NCI-H1048 (cell line): ENCODE results near the gene ATP9B.

Source experiments
- DNase-seq: peaks from one replicate; lab custom pipeline; 2025; lab: John Stamatoyannopoulos, UW

The ATP9B gene

DNA sequence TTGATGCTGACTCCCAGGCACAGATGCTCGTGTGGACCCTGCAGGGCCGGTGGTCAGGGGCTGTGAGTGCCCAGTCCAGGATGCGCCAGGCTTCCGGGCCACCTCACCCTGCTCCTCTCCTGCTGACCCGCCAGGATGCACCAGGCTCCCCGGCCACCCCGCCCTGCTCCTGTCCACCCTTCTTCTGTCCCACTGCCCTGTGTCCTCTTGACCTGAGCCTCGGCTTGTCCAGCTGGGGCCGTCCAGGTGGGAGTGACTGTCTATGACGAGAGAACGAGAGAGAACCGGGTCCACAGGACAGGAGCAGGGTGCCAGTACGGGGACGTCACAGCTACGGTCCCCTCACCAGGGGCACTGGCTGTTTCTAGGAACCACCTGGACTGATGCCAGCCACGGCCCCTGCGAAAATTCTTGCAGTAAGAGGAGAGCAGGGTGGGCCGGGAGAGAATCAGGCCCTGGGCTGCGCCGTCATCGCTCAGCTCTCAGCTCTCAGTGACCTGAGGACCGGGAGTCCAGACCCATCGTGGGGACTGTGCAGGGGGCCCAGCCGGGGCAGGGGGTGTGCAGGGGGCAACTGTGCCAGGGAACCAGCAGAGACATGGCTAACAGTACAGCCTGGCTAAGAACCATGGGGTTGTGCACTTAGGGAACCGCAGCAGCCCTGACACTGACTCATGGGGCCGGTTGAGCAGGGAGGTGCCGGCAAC, 313.6 kb downstream of the ATP9B start:
- no peak for DNase-seq

DNA sequence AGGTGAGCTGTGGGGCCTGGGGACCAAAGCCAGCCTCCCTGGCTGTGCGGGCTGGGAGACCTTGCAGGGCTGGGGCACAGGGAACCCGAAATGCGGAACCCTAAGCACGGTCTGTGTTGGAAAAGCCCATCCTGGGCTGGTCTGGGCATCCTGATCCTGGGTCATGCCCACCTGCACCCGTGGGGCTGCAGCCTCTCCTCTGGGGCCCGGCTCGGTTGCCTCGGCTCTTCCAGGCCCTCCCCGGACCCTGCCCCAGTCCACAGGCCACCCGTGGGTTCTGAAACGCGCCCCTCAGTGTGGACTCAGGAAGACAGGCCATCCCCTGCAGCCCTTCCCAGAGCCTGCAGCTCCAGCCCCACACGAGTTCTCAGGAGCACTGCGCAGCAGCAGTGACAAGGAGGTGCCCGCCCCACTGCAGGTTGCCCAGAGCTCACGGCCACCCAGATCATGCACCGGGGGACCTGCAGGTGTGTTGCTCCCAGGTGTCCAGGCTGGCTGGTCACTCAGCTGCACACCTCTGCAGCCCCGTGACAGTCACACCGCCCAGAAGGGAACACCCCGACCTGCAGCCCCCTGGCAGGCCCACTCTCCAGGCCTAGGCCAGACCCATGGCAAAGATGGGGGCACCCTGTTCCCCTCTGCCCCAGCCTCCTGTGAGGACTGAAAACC, 314.3 kb downstream of the ATP9B start:
- DNase-seq, result no peak

DNA sequence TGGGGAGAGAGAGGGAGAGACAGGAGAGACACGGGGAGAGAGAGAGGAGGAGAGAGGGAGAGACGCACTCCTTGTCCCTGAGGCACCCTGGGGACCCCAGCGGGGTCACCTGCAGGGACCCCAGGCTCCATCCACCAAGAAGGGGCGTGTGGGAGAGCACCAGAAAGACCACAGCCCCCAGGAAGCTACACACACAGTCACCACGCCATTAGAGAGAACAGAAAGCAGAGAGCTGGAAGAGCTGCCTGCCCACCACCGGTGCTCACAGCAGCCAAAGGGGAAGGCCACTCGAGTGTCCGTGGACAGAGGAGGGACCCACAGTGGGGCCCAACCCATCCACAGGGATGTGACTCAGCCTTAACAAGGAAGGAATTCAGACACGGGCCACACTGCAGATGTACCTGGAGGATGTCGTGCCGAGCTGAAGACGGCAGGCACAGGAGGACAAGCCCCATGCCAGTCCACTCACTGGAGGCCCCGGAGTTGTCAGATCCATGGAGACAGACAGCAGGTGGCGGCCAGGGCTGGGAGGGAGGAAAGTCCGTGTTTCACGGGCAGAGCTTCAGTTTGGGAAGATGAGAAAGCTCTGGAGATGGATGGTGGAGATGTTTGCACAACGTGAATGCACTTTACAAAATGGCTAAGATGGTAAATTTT, 315.1 kb downstream of the ATP9B start:
- no peak for DNase-seq

DNA sequence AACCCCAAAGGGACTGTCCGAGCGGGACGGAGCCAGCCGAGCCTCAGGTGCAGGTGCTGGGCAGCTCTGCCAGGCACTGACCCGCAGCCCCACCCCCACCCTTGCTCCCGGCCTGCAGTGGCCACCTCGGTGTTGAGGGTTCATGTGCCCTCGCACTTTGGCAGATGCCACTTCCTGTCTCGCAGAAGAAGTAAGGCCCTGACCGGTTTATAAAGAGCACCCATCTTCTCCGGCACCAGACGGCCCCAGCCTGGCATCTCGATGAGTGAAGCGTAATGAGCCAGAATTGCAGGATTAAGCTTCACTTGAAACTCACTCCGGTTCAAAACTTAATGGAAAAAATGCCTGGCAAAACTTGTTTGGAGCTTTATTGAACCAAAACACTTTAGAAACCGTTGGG, 315.6 kb downstream of the ATP9B start:
- no peak for DNase-seq

DNA sequence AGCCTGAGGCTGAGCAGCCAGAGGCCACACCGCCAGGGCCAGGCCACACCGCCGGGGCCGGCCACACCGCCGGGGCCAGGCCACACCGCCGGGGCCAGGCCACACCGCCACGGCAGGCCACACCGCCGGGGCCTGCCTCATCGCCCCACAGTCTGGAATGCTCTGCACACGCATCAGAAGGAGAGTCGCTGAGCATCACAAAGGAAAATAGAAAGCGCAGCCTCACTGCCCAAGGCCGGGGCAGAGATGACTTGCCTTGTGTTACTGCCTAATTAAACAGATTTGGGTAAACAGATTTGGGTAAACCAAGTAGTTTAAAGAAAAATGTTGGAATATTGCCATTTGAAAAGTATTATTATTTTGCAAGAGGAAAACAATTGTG, 316.1 kb downstream of the ATP9B start:
- DNase-seq, result no peak

DNA sequence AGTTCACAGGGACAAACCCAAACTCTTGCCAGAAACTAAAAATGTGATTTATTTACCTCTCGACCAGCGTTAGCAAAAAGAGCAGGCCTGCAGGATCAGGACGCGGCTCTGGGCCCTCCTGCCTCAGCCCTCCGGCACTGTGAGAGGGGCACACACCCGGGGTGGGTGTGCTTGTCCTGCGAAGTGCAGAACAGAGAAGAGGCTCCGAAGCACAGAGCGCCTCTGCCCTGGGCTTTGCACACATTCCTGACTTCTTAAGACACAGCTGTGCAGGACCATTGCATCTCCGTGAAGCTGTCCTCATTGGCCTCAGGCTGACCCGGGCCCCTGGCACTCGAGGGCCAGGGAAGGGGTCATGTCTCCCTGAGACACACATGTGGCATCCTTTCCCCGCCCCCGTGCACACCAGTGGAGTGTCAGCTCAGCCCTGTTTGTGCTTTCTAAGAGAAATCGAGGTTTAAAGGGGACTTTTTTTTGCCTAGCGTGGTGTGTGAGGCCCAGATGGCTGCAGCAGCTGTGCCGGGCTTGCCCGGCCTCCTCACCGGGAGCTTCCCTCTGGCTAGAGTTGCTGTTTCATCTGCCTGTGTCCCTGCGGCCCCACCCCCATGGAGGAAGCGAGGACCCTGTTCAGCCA, 316.6 kb downstream of the ATP9B start:
- DNase-seq, result no peak

DNA sequence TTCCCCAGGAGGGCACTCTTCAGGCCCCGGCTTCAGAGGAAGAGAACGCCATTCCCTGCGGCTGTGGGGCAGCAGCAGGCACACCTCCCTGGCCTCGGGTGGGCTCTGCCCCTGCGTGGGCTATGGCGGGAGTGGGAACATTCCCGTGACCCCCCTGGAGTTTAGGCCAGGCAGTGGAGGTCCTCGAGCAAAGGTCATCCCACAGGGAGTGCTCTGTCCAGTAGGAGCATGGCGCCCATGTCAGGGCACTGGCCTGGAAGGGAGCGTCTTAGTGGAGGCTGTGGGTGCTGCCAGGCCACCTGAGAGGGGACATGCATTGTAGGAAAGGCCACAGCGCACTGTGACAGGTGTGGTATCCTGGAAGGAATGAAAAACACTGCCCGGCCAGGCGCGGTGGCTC, 317.4 kb downstream of the ATP9B start:
- DNase-seq, result no peak

DNA sequence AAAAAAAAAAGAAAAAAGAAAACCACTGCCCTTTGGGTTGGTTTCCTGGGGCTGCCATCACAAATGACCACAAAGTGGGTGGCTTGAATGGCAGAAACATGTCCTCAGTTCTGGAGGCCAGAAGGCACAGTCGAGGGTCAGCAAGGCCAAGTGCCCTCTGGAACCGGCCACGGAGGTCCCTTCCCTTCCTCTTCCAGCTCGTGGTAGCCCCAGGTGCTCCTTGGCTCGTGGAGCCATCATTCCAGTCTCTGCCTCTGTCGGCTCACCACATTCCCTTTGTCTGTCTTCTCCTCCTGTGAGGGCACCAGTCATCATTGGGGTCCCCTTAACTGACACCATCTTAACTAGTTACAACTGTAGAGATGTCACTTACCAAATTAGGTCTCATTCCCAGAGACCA, 318.0 kb downstream of the ATP9B start:
- no peak for DNase-seq

DNA sequence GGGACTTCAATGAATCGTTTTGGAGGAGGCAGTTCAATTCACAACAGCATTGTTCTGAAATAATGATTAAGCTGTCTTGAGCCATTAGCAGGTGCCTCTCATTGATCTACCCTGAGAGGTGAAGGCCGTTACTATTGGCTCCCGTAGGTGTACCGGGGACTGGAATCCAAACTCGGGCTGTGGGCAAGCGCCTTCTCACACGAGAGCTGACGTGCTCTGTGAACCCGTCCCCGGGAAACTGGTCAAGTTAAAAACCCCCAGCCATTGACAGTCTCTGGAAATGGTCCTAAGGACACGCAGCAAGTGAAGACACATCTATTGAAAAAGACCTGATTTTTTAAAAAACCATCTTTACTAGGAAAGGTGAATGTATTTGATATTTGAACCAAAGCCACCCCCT, 318.4 kb downstream of the ATP9B start:
- no peak for DNase-seq

DNA sequence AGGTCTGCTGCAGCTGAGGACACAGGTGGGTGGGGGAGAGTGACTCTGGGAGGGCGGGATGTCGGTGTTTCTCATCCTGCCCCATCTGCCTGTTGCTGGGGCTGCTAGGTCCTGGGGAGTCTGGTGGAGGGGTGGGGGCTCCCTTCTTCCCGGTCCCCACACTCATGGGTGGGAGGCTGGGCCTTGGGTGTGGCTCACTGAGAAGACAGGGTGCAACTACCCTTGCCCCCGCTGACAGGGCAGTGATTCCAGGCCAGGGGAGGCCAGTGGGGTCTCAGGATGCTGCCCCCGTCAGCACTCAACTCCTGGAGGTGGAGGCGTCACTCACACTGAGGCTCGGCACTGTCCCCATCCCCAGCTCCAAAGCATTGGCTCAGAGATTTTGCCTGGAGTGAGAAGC, 318.8 kb downstream of the ATP9B start:
- DNase-seq, result no peak

DNA sequence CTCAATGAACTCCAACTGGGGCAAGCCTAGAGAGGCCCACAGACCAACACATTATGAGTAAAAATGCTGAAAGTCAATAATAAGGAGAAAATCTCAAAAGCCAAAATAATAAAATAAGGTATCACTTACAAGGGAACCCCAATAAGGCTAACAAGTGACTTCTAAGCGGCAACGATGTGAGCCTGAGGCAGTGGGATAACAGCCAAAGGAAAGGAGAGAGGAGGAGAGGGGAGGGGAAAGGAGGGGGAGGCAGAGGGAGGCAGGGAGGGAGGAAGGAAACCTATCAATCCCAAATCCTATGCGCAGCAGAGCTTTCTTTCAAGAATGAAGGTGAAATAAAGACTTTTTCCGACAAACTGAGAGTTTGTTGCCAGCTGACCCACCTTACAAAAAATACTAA, 320.5 kb downstream of the ATP9B start:
- no peak for DNase-seq

DNA sequence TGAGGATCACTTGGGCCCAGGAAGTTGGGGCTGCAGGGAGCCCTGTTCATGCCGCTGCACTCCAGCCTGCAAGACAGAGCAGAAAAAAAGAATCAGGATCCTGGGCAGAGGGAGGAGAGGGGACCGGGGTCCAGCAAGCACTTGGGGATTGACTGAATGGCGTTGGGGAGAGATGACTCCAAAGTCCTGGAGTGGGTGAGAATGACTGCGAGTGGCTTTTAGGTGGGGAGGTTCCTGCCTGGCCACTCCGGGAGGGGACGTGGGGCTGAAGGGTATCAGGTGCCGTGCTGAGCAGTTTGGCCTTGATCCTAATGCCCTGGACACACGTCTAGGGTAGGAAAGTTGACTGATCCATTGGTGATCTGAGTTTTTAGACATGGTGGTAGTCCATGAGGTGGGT, 323.0 kb downstream of the ATP9B start:
- no peak for DNase-seq

DNA sequence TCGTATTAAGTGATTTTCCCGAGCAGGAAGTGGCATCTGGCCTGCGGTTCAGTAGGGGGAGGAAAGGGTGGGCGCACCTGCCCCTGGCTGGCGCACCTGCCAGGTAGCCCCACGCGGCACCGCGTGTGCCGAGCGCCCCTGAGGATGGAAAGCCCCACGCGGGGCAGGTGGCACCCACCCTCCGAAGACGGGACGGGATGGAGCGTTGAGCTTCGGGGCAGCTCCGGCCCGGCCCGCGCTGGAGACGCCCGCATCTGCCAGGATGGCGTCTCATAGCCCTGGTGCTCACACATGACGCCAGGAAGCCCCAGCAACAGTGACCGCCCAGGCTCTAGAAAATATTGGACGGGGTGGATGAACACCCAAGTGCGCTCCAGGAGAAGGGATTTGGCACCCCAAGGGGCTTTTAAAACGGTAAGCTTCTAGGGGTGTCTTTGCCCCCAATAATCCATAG, 324.0 kb downstream of the ATP9B start:
- no peak for DNase-seq

DNA sequence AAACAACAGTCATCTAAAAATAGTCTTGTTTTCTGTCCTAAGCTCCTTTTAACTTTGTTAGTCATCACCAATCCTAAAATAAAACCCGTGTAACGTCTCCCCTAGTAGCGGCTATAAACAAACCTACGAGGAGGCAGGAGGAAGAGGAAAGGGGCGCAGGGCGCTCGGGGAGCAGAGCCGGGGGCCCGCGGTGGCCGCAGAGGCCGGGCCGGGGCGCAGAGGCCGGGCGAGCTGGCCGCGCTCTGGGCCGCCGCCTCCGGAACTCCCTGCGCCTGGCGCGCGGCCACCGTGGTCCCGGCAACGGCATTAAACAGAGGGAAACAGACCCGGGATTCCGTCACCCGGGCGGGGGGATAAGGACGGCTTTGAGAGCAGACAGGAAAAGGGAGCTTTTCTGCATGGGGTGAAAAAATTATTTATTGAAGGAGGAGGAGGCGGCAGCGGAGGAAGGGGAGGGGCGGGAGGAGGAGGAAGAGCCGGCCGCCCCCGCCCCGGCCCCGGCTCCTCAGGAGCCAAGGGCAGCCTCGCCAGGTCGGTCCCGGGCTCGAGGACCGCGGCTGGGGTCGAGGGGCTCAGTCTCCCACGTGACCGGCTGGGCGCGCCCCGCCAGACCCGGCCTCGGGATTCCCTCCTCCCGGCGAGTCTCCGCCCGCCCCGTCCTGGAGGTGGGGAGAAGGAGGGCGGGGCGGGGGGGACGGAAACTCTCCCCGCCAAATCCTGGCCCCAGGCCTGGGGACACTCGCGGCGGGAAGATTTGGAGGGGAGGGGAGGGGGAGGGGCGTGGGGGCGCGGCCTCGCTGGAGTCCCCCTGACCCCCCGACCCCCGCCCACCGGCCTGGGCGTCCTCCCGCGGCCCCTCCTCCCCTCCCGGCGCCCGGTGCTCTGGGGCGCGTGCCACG, 324.7 kb downstream of the ATP9B start:
- DNase-seq, result peak; percentile 79

DNA sequence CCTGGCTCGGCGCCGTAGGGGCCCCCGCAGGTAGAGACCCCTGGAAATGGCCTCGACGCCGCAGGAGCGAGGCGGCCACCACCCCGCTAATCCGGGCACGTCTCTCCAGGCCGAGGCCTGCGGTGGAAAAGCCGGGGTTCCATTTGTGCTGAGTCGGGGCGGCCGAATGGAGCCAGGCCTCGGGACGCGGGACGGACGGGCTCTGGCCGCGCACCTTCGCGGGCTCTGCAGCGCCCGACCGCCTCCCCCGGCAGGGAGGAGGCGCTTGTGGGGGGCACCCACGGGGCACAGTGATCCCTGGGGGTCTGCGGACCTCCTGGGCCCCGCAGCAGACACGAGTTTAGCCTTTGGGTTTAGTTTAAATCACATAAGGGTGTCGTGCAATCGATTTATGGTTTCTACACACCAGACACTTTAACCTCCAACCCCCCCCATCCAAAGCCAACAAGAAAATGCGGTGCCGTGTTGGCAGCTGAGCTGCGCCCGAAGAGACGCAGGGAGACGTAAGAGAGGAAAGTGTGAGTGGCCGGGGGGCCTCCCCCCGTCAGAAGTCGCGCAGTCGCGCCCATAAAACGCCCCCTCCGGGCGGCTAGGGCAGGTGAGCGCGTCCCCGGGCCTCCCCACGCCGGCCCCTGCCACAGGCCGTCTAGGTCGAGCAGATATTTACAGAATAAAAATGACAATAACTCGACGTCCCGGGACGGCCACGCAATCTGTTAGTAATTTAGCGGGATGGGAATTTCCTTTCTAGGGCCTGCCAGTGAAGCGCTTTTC, 325.5 kb downstream of the ATP9B start:
- DNase-seq, result peak; percentile 66

DNA sequence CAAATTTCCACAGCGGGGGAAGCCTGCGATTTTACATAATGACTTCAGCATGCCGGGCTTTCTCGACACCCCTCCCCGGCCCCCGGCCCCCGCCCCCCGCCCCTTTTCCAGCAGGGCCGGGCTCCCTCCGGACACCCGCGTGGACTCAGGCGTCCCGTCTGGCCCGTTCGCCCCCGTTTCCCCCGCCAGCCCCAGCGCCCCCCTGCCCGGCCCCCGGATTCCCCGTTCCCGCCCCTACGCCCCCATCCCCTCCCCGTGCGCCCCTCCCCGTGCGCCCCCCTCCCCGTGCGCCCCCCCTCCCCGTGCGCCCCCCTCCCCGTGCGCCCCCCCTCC, 326.1 kb downstream of the ATP9B start:
- no peak for DNase-seq

DNA sequence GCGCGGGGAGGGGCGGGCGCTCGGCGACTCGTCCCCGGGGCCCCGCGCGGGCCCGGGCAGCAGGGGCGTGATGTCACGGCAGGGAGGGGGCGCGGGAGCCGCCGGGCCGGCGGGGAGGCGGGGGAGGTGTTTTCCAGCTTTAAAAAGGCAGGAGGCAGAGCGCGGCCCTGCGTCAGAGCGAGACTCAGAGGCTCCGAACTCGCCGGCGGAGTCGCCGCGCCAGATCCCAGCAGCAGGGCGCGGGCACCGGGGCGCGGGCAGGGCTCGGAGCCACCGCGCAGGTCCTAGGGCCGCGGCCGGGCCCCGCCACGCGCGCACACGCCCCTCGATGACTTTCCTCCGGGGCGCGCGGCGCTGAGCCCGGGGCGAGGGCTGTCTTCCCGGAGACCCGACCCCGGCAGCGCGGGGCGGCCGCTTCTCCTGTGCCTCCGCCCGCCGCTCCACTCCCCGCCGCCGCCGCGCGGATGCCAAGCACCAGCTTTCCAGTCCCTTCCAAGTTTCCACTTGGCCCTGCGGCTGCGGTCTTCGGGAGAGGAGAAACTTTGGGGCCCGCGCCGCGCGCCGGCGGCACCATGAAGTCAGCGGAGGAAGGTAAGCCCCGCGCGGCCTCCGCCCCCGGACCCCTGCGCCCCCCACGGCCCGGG, 326.7 kb downstream of the ATP9B start, which contains the start of gene NFATC1:
TSS of gene NFATC1 (plus strand) at position 170 of the 644 bp plus-strand sequence. CDS start at position 465, 295 bp downstream.
- peak; percentile 84 for DNase-seq

DNA sequence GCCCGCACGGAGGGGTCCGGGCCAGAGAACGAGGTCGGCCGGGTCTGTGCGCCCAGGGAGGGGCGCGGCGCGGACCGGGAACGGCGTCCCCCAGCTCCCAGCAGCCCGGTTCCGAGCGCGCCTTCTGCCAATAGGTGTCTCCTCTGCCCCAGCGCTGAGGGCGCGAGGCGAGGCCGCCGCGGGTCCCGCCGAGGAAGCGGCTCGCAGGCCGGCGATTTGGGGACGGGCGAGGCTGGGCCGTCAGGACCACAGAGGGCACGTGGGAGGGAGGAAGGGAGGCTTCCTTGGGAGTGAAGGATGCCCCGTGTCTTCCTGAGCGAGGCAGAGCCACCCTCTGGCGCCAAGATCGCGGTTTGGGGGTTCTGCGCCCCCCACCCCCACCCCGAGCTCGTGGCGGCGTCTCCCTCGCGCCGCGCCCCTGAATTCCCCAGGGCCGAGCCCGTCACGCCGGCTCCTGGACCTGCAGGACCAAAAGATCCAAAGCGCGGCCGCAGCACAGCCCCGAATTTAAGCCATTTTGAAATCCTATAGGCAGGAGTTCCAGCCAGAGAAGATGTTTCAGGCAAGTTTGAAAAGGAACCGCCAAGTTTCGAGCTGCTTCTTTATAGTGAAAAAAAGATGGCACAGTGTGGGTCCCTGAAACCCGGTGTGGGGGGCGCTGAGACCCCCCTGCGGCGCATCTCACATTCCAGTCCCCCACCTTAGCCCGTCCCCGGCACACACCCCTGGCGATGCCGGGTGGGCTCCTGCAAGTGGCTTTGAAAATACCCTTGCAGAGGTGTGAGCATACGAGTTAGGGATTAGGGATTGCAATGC, 327.4 kb downstream of the ATP9B start:
- DNase-seq, result no peak

DNA sequence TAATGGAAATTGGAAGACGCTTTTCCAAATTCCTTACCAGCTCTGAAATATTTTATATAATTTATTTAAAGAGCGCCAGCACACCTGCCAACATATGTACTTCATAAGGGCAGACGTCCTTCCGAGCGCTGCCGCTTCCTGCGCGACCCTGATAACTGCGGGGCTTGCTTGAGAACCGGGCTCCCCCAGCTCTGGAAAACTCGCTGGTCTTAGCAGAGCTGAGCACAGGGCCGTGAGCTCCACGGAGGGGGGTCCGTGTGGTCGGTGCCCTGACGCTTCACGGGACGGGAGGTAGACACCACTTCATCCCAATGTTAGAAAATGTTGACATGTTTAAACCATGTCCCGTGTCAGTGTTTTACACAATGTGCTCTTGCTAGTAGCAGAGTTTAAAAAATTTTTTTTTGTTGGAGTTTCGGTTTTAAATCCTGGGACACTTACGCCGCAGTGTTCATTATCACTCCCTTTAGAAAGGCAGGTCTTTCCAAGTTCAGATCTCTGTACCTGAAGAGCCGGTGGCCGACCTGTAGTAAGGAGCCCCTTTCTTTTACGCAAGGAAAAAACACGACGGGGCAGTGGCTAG, 328.1 kb downstream of the ATP9B start:
- no peak for DNase-seq
